SK-N-MC (cell line): ENCODE measurements around the gene DUSP22.

ENCODE experiments used
- EZH2 ChIP-seq: fragments of 200-600 bp; sonication (generic); IDR thresholded peaks from one replicate; pipeline ENCODE4 v1.6.1; 2017; ENCODE audit warnings: antibody characterized with exemption
- FOXP2 ChIP-seq: optimal IDR thresholded peaks from 2 replicates; pipeline ENCODE3; 2011; ENCODE audit warnings: mild to moderate bottlenecking, moderate library complexity; ENCODE audit not compliant: insufficient read depth; ENCODE audit errors: extremely low read length, control extremely low read depth
- POLR2AphosphoS5 ChIP-seq: IDR thresholded peaks from 2 replicates; pipeline ENCODE4 v1.6.1; 2012; ENCODE audit warnings: mild to moderate bottlenecking, low read depth, low read length, borderline replicate concordance

- TF ChIP-seq POLR2AphosphoS5 (no peak), EZH2 (no peak), FOXP2 (no peak)
These were observed 45.9 kb upstream of the DUSP22 start for GRCh38 chr6:246352-246751.
